ENCODE results near the gene MRPL19.

The MRPL19 gene

GRCh38 chr2:75729861-75730260 lies 83.3 kb downstream of the MRPL19 start:
- Histone ChIP-seq H3K4me2 (ENCODE audit: low read depth, low read length, poor library complexity, severe bottlenecking) (no peak overlapping the region), H3K36me3 (ENCODE audit: low read length) (no peaks in the 10 kb centered on the region), H2AFZ (ENCODE audit: low read depth, low read length, severe bottlenecking) (no peak overlapping the region), H3K27ac (ENCODE audit: low read depth, low read length) (no peak overlapping the region), H3K4me3 (ENCODE audit: insufficient read depth, low read length, poor library complexity, severe bottlenecking) (no peak overlapping the region), H3K9ac (ENCODE audit: low read length) (no peak overlapping the region), H3F3A (ENCODE audit: insufficient read depth) (no peaks in the 10 kb centered on the region), H3K9me2 (replicated peaks; ENCODE audit: insufficient read depth, low read length) (no peaks in the 10 kb centered on the region), H3K9me3 (ENCODE audit: insufficient read depth, low read length) (no peaks in the 10 kb centered on the region), H4K20me1 (ENCODE audit: low read depth, low read length) (no peaks in the 10 kb centered on the region), H3K79me2 (ENCODE audit: insufficient read depth, low read length) (no peaks in the 10 kb centered on the region), H3K27me3 (ENCODE audit: low read length) (no peaks in the 10 kb centered on the region)
- TF ChIP-seq CTCF (IDR thresholded peaks at IDR 0.05; ENCODE audit: insufficient read depth, low read length, poor library complexity, severe bottlenecking) = no peak

GRCh38 chr2:75736276-75736675 lies 89.7 kb downstream of the MRPL19 start:
- no peak overlapping the region for H3K27ac ChIP-seq (ENCODE audit: low read depth, low read length)
- no peak overlapping the region for H2AFZ ChIP-seq (ENCODE audit: low read depth, low read length, severe bottlenecking)
- H3K4me2 ChIP-seq (ENCODE audit: low read depth, low read length, poor library complexity, severe bottlenecking) = no peak overlapping the region
- H3K36me3 ChIP-seq (ENCODE audit: low read length) = no peaks in the 10 kb centered on the region
- no peak overlapping the region for H3K9ac ChIP-seq (ENCODE audit: low read length)
- no peaks in the 10 kb centered on the region for H3K9me3 ChIP-seq (ENCODE audit: insufficient read depth, low read length)
- no peak overlapping the region for H3K4me3 ChIP-seq (ENCODE audit: insufficient read depth, low read length, poor library complexity, severe bottlenecking)
- no peaks in the 10 kb centered on the region for H3K79me2 ChIP-seq (ENCODE audit: insufficient read depth, low read length)
- H4K20me1 ChIP-seq (ENCODE audit: low read depth, low read length) = no peaks in the 10 kb centered on the region
- no peaks in the 10 kb centered on the region for H3K9me2 ChIP-seq (replicated peaks; ENCODE audit: insufficient read depth, low read length)
- H3K27me3 ChIP-seq (ENCODE audit: low read length) = no peaks in the 10 kb centered on the region
- H3F3A ChIP-seq (ENCODE audit: insufficient read depth) = no peaks in the 10 kb centered on the region
- TF ChIP-seq CTCF (IDR thresholded peaks at IDR 0.05; ENCODE audit: insufficient read depth, low read length, poor library complexity, severe bottlenecking) (no peak), EZH2phosphoT487 (conservative IDR thresholded peaks at IDR 0.05; ENCODE audit: low read length) (no peak)

GRCh38 chr2:75737961-75738360 lies 91.4 kb downstream of the MRPL19 start:
- no peaks in the 10 kb centered on the region for H3K36me3 ChIP-seq (ENCODE audit: low read length)
- H3K27me3 ChIP-seq (ENCODE audit: low read length) = no peaks in the 10 kb centered on the region
- H3K9ac ChIP-seq (ENCODE audit: low read length) = no peak overlapping the region
- H4K20me1 ChIP-seq (ENCODE audit: low read depth, low read length) = no peaks in the 10 kb centered on the region
- H3K4me3 ChIP-seq (ENCODE audit: insufficient read depth, low read length, poor library complexity, severe bottlenecking) = no peak overlapping the region
- no peaks in the 10 kb centered on the region for H3K79me2 ChIP-seq (ENCODE audit: insufficient read depth, low read length)
- no peak overlapping the region for H3K4me2 ChIP-seq (ENCODE audit: low read depth, low read length, poor library complexity, severe bottlenecking)
- H3K9me2 ChIP-seq (replicated peaks; ENCODE audit: insufficient read depth, low read length) = no peaks in the 10 kb centered on the region
- H3K9me3 ChIP-seq (ENCODE audit: insufficient read depth, low read length) = no peaks in the 10 kb centered on the region
- H3F3A ChIP-seq (ENCODE audit: insufficient read depth) = no peaks in the 10 kb centered on the region
- no peak overlapping the region for H2AFZ ChIP-seq (ENCODE audit: low read depth, low read length, severe bottlenecking)
- TF ChIP-seq EZH2phosphoT487 (conservative IDR thresholded peaks at IDR 0.05; ENCODE audit: low read length) (no peak), CTCF (IDR thresholded peaks at IDR 0.05; ENCODE audit: insufficient read depth, low read length, poor library complexity, severe bottlenecking) (no peak)
- H3K27ac ChIP-seq (ENCODE audit: low read depth, low read length) = no peak overlapping the region
